K562 (cell line): Measurements from ENCODE around the gene OTOR. TPM values are rescaled to one million over a fixed set of nuclear protein-coding genes. Genes with fewer than 3 reads are reported as not detected.

Experiments used
- CHD1 ChIP-seq: fragments of 200-600 bp; sonication (generic); IDR thresholded peaks from one replicate; pipeline ENCODE4 v1.6.1; 2012; ENCODE audit warnings: mild to moderate bottlenecking, moderate library complexity, low read length, inconsistent platforms
- CHD4 ChIP-seq: fragments of 200-600 bp; sonication (generic); IDR thresholded peaks from 3 replicates; pipeline ENCODE4 v1.6.1; 2012; ENCODE audit warnings: low read depth, mild to moderate bottlenecking, mixed read lengths, low read length, inconsistent platforms; ENCODE audit not compliant: insufficient read depth, insufficient replicate concordance, poor library complexity, severe bottlenecking
- ETV6 ChIP-seq, 3 experiments: fragments of 150-350 bp in 1 of 3; sonication (generic) in 1 of 3; formaldehyde crosslinking in 1 of 3; IDR thresholded peaks; 2 replicates each; pipeline versions ENCODE4 v1.6.1 to v1.8.0; 2014 to 2022; ENCODE audit warnings: borderline replicate concordance in 2 of 3, low read depth in 2 of 3, antibody characterized with exemption in 1 of 3, low read length in 1 of 3, mild to moderate bottlenecking in 1 of 3, missing genetic modification reagents in 1 of 3
- GATAD2B ChIP-seq: fragments of 450-650 bp; IDR thresholded peaks from 2 replicates; pipeline ENCODE4 v1.6.1; 2017; ENCODE audit warnings: mild to moderate bottlenecking, borderline replicate concordance
- MTA1 ChIP-seq: fragments of 450-650 bp; IDR thresholded peaks from 2 replicates; pipeline ENCODE4 v1.6.1; 2017; ENCODE audit warnings: borderline replicate concordance
- NFE2 ChIP-seq: IDR thresholded peaks from 2 replicates; pipeline ENCODE4 v1.6.1; 2014; ENCODE audit warnings: antibody characterized with exemption, low read depth
- RHOXF2B ChIP-seq: fragments of 250-450 bp; sonication (Bioruptor Pico); conservative IDR thresholded peaks from 2 replicates; pipeline ENCODE4 v1.5.1; 2021
- ZBTB40 ChIP-seq, 2 experiments: fragments of 450-650 bp in 1 of 2; sonication (generic) in 1 of 2; formaldehyde crosslinking in 1 of 2; IDR thresholded peaks; 2 replicates each; pipeline versions ENCODE4 v1.7.1 to v1.9.0; 2016 to 2022; ENCODE audit warnings: inconsistent platforms in 1 of 2, mild to moderate bottlenecking in 1 of 2, missing genetic modification reagents in 1 of 2
- ZNF354B ChIP-seq: fragments of 250-450 bp; sonication (Bioruptor Pico); IDR thresholded peaks from 2 replicates; pipeline ENCODE4 v1.4.0; 2020
- ZNF395 ChIP-seq: fragments of 200-800 bp; sonication (Bioruptor generic); IDR thresholded peaks from 2 replicates; pipeline ENCODE4 v1.6.1; 2017; ENCODE audit warnings: missing genetic modification characterization, missing compliant biosample characterization
- ZZZ3 ChIP-seq: fragments of 450-650 bp; IDR thresholded peaks from 2 replicates; pipeline ENCODE4 v1.6.1; 2016; ENCODE audit warnings: antibody characterized with exemption, mild to moderate bottlenecking, moderate library complexity
- polyA plus RNA-seq, 8 experiments: library from polyadenylated mRNA; depleted of rRNA in 4 of 8; stranded (reverse) in 5 of 8; unstranded in 3 of 8; fragments of >200 nt; fragmentation: Nextera tagmentation in 2 of 8; fragmentation: Illumina TruSeq in 1 of 8; extraction: Ambion mirVana in 2 of 8; extraction: Trizol in 1 of 8; gene quantifications; 2 replicates each; pipeline versions ENCODE4 v1.2.1 to v1.2.3, GENCODE V29; 2011 to 2014; ENCODE audit warnings: inconsistent platforms in 1 of 8, missing spikeins in 1 of 8
- total RNA-seq, 7 experiments: library from RNA; depleted of rRNA in 6 of 7; stranded (reverse); fragments of >200 nt in 6 of 7; fragmentation: Illumina TruSeq in 2 of 7; extraction: Trizol in 2 of 7; gene quantifications; 2 replicates each; pipeline versions ENCODE4 v1.2.1 to v1.2.3, GENCODE V29; 2011 to 2021; ENCODE audit warnings: low replicate concordance in 1 of 7
- TF ChIP-seq, protein P1 (sequence below): fragments of 450-650 bp; formaldehyde crosslinking; IDR thresholded peaks from 2 replicates; pipeline ENCODE4 v1.4.0; 2020; ENCODE audit warnings: mild to moderate bottlenecking, mixed read lengths

The OTOR gene
- total and polyA plus RNA-seq, 9 of the 15 experiments (the other 6 are each of a cell fraction or from before 2014, with no cell fraction given): not detected

DNA sequence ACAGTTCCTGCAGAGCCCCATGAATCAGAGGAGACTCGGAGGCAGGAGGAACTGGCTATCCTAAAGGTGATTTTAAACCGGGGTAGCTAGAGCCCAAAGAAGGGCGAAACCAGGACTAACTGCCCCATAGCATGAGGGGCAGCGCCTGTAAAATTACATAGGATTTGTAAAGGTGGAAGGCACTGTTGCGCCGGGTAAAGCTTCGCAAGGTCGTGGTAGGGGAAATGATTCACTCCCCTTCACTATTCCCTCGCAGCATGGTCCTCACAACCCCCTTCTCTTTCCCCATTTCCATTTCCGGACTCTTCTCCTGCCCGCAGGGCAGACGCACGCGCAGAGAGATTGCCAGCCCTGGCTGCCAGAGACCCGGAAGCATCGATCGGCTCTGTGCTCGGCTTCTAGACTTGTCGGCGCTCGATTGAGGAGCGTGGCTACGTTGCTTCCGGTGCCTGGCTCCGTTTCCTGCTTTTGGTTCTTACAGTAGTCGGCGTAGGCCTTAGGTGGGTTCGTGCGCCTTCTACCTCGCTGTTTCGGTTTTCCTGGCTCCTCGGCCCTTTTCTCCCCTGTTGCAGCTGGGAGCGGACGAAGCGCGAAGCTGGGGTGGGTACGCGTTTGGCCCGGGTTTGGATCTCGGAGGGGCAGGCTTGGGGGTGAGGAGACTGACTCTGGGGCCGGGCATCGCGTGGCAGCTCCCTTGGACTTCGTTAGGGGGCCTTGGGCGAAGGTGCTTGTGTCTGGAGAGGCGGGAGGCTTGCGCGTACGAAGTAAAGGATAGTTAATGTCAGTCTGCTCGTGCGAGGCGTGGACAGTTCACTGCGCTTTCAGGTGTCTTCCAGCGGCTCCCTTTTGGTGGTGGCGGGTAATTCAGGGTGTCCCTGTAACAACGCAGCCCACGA is 18.3 kb upstream of the OTOR start, which contains the start of gene SNRPB2 (continued):
- TF ChIP-seq ZNF395 (CRISPR knock-in tag) (peak; percentile 32; the same call in 1 of the 2 replicates), MTA1 (no peak), ZBTB40 (IDR thresholded peaks at IDR 0.05) (peak; percentile 95), ZBTB40 (CRISPR knock-in tag; IDR thresholded peaks at IDR 0.05) (no peak), GATAD2B (no peak), NFE2 (no peak), ETV6 (IDR thresholded peaks at IDR 0.05; ENCODE audit: borderline replicate concordance in 1 of 2, low read depth in 2 of 2, low read length in 1 of 2) (no peak), ETV6 (CRISPR knock-in tag; IDR thresholded peaks at IDR 0.05; ENCODE audit: borderline replicate concordance) (no peak), ZNF354B (CRISPR knock-in tag) (no peak), CHD1 (no peak), CHD4 (no peak), ZZZ3 (no peak), RHOXF2B (CRISPR knock-in tag) (no peak)
- TF ChIP-seq, protein P1, sequence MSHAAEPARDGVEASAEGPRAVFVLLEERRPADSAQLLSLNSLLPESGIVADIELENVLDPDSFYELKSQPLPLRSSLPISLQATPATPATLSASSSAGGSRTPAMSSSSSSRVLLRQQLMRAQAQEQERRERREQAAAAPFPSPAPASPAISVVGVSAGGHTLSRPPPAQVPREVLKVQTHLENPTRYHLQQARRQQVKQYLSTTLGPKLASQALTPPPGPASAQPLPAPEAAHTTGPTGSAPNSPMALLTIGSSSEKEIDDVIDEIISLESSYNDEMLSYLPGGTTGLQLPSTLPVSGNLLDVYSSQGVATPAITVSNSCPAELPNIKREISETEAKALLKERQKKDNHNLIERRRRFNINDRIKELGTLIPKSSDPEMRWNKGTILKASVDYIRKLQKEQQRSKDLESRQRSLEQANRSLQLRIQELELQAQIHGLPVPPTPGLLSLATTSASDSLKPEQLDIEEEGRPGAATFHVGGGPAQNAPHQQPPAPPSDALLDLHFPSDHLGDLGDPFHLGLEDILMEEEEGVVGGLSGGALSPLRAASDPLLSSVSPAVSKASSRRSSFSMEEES (CRISPR knock-in tag): no peak
